B cell (primary cell): ENCODE measurements around the gene OR13J1. TPM values are rescaled to one million over a fixed set of nuclear protein-coding genes. Genes with fewer than 3 reads are reported as not detected.

Experiments
- ATAC-seq: fragments of 200-7000 bp; cut with Tn5 transposase; one replicate; pipeline ENCODE4 v1.10.0; 2021; ENCODE audit warnings: low read depth, mild to moderate bottlenecking, moderate number of reproducible peaks, moderate library complexity
- CTCF ChIA-PET: fragments of 350-600 bp; sonication (Branson Sonifier 250); formaldehyde crosslinking; loops from one replicate; lab custom pipeline; 2021; ENCODE audit warnings: antibody characterized with exemption, inconsistent platforms; lab: Charles Lee
- POLR2A ChIA-PET: fragments of 350-600 bp; sonication (Branson Sonifier 250); formaldehyde crosslinking; loops from one replicate; lab custom pipeline; 2021; ENCODE audit warnings: antibody characterized with exemption; lab: Charles Lee
- DNase-seq: peaks from one replicate; pipeline ENCODE4 v3.0.0; 2013
- H2AFZ ChIP-seq: 2 replicates; pipeline ENCODE4 v1.6.1; 2012; ENCODE audit warnings: mild to moderate bottlenecking, low read depth, low read length; ENCODE audit not compliant: insufficient read depth, poor library complexity, severe bottlenecking
- H3K27ac ChIP-seq, 2 donors: 1 replicate in 1 of 2; 2 replicates in 1 of 2; pipeline ENCODE4 v1.5.1; 2012 to 2013; ENCODE audit warnings: low read length in 2 of 2, mild to moderate bottlenecking in 2 of 2, moderate library complexity in 1 of 2
- H3K27me3 ChIP-seq, 4 experiments: fragments of 200-600 bp in 1 of 4; sonication (generic) in 1 of 4; replicated peaks in 1 of 4; 1 replicate in 2 of 4; 2 replicates in 2 of 4; pipeline versions ENCODE4 v1.6.1 to v1.7.0; 2013 to 2016; ENCODE audit warnings: low read length in 3 of 4, mild to moderate bottlenecking in 2 of 4, mixed read lengths in 1 of 4, moderate library complexity in 1 of 4; ENCODE audit not compliant: insufficient read depth in 4 of 4, control insufficient read depth in 3 of 4; ENCODE audit errors: control extremely low read depth in 1 of 4
- H3K36me3 ChIP-seq, 2 experiments: replicated peaks in 1 of 2; 1 replicate in 1 of 2; 2 replicates in 1 of 2; pipeline versions ENCODE4 v1.6.1 to v1.7.1; 2013; ENCODE audit warnings: low read length in 1 of 2; ENCODE audit not compliant: insufficient read depth in 2 of 2, control insufficient read depth in 1 of 2; ENCODE audit errors: control extremely low read depth in 1 of 2, extremely low read depth in 1 of 2
- H3K4me1 ChIP-seq, 2 donors: fragments of 200-600 bp in 1 of 2; sonication (generic) in 1 of 2; 1 replicate in 1 of 2; 2 replicates in 1 of 2; pipeline versions ENCODE4 v1.5.1 to v1.6.1; 2013 to 2017; ENCODE audit warnings: low read length in 2 of 2; ENCODE audit not compliant: control insufficient read depth in 2 of 2, insufficient read depth in 2 of 2
- H3K4me2 ChIP-seq: replicated peaks from 2 replicates; pipeline ENCODE3; 2012; ENCODE audit warnings: mild to moderate bottlenecking, low read depth, low read length; ENCODE audit not compliant: poor library complexity, severe bottlenecking
- H3K4me3 ChIP-seq, 5 experiments: fragments of 200-600 bp in 1 of 5; sonication (generic) in 1 of 5; 1 replicate in 3 of 5; 2 replicates in 2 of 5; pipeline versions ENCODE4 v1.5.1 to v1.7.0; 2011 to 2016; ENCODE audit warnings: low read length in 4 of 5, mild to moderate bottlenecking in 4 of 5, low read depth in 2 of 5, control low read depth in 1 of 5, moderate library complexity in 1 of 5; ENCODE audit not compliant: insufficient read depth in 1 of 5; ENCODE audit errors: control extremely low read depth in 1 of 5, extremely low read depth in 1 of 5
- H3K79me2 ChIP-seq: fragments of 200-600 bp; sonication (generic); one replicate; pipeline ENCODE4 v1.6.0; 2016; ENCODE audit warnings: low read length; ENCODE audit not compliant: control insufficient read depth, insufficient read depth
- H3K9ac ChIP-seq: fragments of 200-600 bp; sonication (generic); 2 replicates; pipeline ENCODE4 v1.6.1; 2017; ENCODE audit warnings: mild to moderate bottlenecking, low read length, moderate library complexity
- H3K9me3 ChIP-seq, 3 donors: one replicate each; pipeline versions ENCODE4 v1.6.1 to v1.7.1; 2013; ENCODE audit warnings: low read length in 2 of 3; ENCODE audit not compliant: control insufficient read depth in 2 of 3, insufficient read depth in 1 of 3; ENCODE audit errors: control extremely low read depth in 1 of 3
- H4K20me1 ChIP-seq: 2 replicates; pipeline ENCODE4 v1.6.0; 2012; ENCODE audit warnings: mild to moderate bottlenecking, low read length; ENCODE audit not compliant: insufficient read depth, control insufficient read depth, poor library complexity, severe bottlenecking
- H3K27ac Mint-ChIP-seq: one replicate; pipeline ENCODE4 v1.8.0; 2021; ENCODE audit warnings: mixed read lengths
- H3K27me3 Mint-ChIP-seq: one replicate; pipeline ENCODE4 v1.8.0; 2021; ENCODE audit warnings: mixed read lengths
- H3K4me1 Mint-ChIP-seq: one replicate; pipeline ENCODE4 v1.8.0; 2021; ENCODE audit warnings: mixed read lengths
- H3K4me3 Mint-ChIP-seq: one replicate; pipeline ENCODE4 v1.8.0; 2021; ENCODE audit warnings: mixed read lengths
- H3K9me3 Mint-ChIP-seq: one replicate; pipeline ENCODE4 v1.8.0; 2022; ENCODE audit warnings: mixed read lengths; ENCODE audit not compliant: insufficient read depth
- CTCF ChIP-seq: fragments of 200-600 bp; IDR thresholded peaks from one replicate; pipeline ENCODE4 v1.8.0; 2022; ENCODE audit warnings: antibody characterized with exemption, mild to moderate bottlenecking
- EZH2 ChIP-seq: IDR thresholded peaks from 2 replicates; pipeline ENCODE4 v1.6.1; 2012; ENCODE audit warnings: borderline replicate concordance, low read depth, mild to moderate bottlenecking, moderate library complexity, low read length; ENCODE audit not compliant: insufficient read depth, poor library complexity, severe bottlenecking
- WGBS: methylation state at CpG from one replicate; pipeline ENCODE4 v1.1.5; 2013; ENCODE audit warnings: missing lambda C conversion rate; ENCODE audit not compliant: insufficient coverage; 5-methylcytosine and 5-hydroxymethylcytosine counted together
- intact Hi-C: fragments of 100-400 bp; cut with micrococcal nuclease; formaldehyde crosslinking; loops from one replicate; pipeline ENCODE4 v1.10.0; 2022
- polyA plus RNA-seq: library from polyadenylated mRNA; depleted of rRNA; stranded (reverse); fragments of >200 nt; gene quantifications from 2 replicates; pipeline ENCODE4 v1.2.3, GENCODE V29; 2012
- total RNA-seq, 2 donors: library from RNA; stranded (reverse); fragments of 120-200 nt in 1 of 2; gene quantifications; 1 replicate in 1 of 2; 2 replicates in 1 of 2; pipeline versions ENCODE4 v1.2.3 to v1.2.4, GENCODE V29; 2013 to 2022

The OR13J1 gene
- total and polyA plus RNA-seq, 2 donors (not counting 1 experiment from before 2014, with no cell fraction given) = not detected

GRCh38 chr9:35844628-35845270 lies 25.5 kb downstream of the OR13J1 start:
- intact Hi-C loops = loop anchor here (2.0 to 5.0 kb wide), 2 partner anchors 16 to 38 kb away; partner anchors contain the start of genes FAM221B and TMEM8B
- Mint-ChIP-seq H3K27ac (peak overlapping the region; percentile 23), H3K4me3 (peak overlapping the region; percentile 29), H3K9me3 (no peaks in the 10 kb centered on the region), H3K27me3 (no peaks in the 10 kb centered on the region), H3K4me1 (peaks cover 76% of the 10 kb centered on the region)
- WGBS = 66% methylated on average over 5 of the region's 7 CpGs
- CTCF ChIA-PET = interaction anchor here (1.0 to 3.3 kb wide), 8 partner anchors 9 to 110 kb away, joined by 3 to 17 read pairs (median 5); partner anchors contain the start of genes FAM221B, HINT2 and TMEM8B
- no peak overlapping the region for H2AFZ ChIP-seq
- no peaks in the 10 kb centered on the region for H3K9me3 ChIP-seq
- POLR2A ChIA-PET = interaction anchor here (1.2 kb wide), 1 partner anchor 30 kb away, joined by 3 read pairs; the partner anchor contains the start of gene HINT2
- no peaks in the 10 kb centered on the region for H3K27me3 ChIP-seq
- no peaks in the 10 kb centered on the region for H3K36me3 ChIP-seq
- DNase-seq (peak; percentile 84), ATAC-seq (peak; percentile 75)
- H4K20me1 ChIP-seq = no peaks in the 10 kb centered on the region
- TF ChIP-seq CTCF = no peak
- TF ChIP-seq EZH2 = no peak
- H3K79me2 ChIP-seq = no peaks in the 10 kb centered on the region
- H3K4me2 ChIP-seq = peak overlapping the region; percentile 68
- no peak overlapping the region for H3K9ac ChIP-seq
- H3K4me1 ChIP-seq = peaks cover 72 to 82% of the 10 kb centered on the region in 2 donors
- peak overlapping the region in 1 of 5 experiments; percentile 21 for H3K4me3 ChIP-seq
- peak overlapping the region in 1 of 2 donors; percentile 11 for H3K27ac ChIP-seq

GRCh38 chr9:35842795-35843194 lies 27.4 kb downstream of the OR13J1 start:
- H3K4me2 ChIP-seq = peak overlapping the region; percentile 35
- H3K4me1 ChIP-seq = peaks cover 63 to 72% of the 10 kb centered on the region in 2 donors
- no peak overlapping the region for H3K4me3 ChIP-seq
- CTCF ChIA-PET = interaction anchor here (1.3 to 3.3 kb wide), 3 partner anchors 16 to 39 kb away, joined by 6 to 17 read pairs (median 10); no protein-coding TSS in a partner anchor
- no peaks in the 10 kb centered on the region for H3K36me3 ChIP-seq
- ATAC-seq = no peak
- H3K9me3 ChIP-seq = no peaks in the 10 kb centered on the region
- H3K4me3 Mint-ChIP-seq = no peak overlapping the region
- intact Hi-C loops = no loop called here
- POLR2A ChIA-PET = interaction anchor here (0.7 kb wide), 1 partner anchor 146 kb away, joined by 3 read pairs; no protein-coding TSS in a partner anchor
- no peak overlapping the region for H2AFZ ChIP-seq
- no peaks in the 10 kb centered on the region for H3K27me3 Mint-ChIP-seq
- no peaks in the 10 kb centered on the region for H4K20me1 ChIP-seq
- H3K9me3 Mint-ChIP-seq = no peaks in the 10 kb centered on the region
- H3K27ac Mint-ChIP-seq = no peak overlapping the region
- H3K4me1 Mint-ChIP-seq = peaks cover 65% of the 10 kb centered on the region
- TF ChIP-seq EZH2 (no peak), CTCF (no peak)
- WGBS = 49% methylated on average over 3 of the region's 3 CpGs
- no peak overlapping the region for H3K27ac ChIP-seq
- peaks cover 3% of the 10 kb centered on the region for H3K79me2 ChIP-seq
- no peak overlapping the region for H3K9ac ChIP-seq
- H3K27me3 ChIP-seq = no peaks in the 10 kb centered on the region
- peak; percentile 45 for DNase-seq
